HG03354 (cell line): Measurements from ENCODE around the gene SELENOI.
"Not testable (repeated sequence)": the region's sequence is repeated elsewhere in the genome, so short reads cannot be mapped to it uniquely, and the experiment has no call there.

ENCODE experiments used
- ATAC-seq: cut with Tn5 transposase; IDR thresholded peaks from one replicate; pipeline ENCODE4 v1.9.1; 2021; ENCODE audit warnings: mild to moderate bottlenecking; ENCODE audit not compliant: unreplicated experiment, poor library complexity, severe bottlenecking

SELENOI gene

DNA sequence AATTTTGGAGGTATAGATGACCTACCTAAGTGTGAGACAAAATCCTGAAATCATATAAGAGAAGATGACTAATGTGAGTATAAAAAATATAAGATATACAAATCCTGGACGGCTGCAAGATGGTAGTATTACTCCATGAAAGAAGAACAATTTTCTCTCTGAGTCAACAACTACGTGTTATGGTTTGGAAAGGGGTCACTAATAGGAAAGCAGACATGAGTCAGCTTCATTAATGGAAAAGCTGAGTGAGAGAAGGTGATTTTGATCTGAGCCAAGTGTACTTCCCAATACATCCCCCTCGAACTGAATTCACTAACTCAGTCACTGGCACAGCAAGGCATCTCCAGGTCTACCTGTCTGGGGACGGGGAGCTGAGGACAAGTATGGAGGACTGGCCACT, 20.1 kb upstream of the SELENOI start:
- no peak for ATAC-seq

DNA sequence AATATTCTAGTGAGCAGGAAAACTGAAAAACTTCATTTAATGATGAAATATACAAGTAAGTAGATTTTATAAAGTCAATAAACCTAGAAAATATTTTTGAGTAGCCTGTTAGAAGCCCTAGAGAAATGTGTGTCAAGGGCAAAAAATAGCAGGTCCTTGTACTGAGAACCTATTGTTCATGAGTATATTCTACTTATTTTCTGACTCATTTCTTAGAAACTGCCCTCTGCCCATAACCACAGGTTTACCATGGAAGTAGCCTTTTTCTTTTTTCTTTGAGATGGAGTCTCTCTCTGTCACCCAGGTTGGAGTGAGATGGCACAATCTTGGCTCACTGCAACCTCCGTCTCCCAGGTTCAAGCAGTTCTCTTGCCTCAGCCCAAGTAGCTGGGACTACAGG, 19.4 kb upstream of the SELENOI start:
- no peak for ATAC-seq

DNA sequence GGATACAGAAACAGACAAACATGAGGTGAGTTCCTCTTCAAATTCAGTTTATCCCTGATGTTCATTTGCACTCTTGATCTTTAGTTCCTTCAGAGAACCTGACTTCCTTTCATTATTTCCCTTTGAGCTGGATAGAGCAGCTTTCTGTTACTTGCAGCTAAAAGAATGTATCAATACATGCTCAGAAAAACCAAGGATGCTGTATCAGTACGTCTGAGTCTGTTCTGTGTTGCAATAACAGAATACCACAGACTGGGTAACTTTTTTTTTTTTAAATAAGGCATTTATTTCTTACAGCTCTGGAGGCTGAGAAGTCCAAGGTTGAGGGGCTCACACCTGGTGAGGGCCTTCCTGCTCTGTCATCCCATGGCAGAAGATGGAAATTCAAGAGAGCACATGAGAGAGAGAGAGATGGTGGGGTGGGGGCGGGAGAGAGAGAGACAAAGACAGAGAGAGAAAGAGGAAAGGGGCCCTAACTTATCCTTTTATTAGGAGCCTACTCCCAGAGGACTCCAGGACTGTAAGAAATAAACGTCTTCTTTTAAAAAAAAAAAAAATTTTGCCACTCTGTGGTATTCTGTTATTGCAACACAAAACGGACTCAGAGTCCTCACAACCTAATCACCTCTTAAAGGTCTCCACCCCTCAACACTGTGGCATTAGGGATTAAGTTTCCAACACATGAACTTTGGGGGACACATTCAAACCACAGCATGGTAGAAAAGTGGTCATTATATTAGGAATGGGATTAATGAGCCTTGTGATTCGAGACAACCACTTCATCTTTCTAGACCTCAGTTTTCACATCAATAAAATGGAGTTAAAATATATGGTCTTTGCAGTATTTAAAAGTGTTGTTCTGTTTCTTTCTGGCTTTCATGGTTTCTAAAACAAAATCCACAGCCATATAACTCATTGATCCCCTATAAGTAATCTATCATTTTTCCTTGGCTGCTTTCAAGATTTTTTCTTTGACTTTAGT, 18.4 kb upstream of the SELENOI start:
- ATAC-seq: no peak

DNA sequence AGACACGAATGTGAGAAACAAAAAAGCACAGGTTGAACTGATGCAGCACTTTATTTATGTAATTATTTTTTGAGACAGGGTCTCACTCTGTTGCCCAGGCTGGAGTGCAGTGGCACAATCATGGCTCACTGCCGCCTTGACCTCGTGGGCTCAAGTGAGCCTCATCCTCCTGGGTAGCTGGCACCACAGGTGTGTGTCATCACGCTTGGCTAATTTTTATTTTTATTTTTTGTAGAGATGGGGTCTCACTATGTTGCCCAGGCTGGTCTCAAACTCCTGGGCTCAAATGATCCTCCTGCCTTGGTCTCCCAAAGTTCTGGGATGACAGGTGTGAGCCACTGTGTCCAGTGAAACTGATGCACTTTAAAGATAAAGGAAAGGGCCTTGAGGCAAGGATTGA, 16.9 kb upstream of the SELENOI start:
- not testable (repeated sequence) for ATAC-seq

DNA sequence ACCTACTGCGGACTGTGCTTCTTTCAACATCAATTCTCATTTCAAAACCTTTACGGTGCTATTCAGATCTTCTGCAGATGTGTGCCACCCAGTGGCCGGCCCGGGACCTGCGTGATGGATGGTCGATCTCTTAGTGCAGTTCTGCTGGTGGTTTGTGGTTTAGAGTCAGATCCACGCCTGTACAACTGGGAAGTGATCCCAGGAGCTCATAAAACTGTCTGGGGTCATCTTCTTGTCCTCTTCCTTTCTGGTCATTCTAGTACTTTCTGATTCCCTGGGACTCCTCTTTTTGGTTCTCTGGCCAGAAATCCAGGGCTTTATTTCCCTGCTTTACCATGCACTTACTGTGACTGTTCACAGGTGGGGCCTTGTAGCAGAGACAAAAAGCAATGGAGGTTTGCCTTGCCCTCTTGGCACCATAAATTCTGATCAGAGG, 15.8 kb upstream of the SELENOI start:
- peak; percentile 81 for ATAC-seq

DNA sequence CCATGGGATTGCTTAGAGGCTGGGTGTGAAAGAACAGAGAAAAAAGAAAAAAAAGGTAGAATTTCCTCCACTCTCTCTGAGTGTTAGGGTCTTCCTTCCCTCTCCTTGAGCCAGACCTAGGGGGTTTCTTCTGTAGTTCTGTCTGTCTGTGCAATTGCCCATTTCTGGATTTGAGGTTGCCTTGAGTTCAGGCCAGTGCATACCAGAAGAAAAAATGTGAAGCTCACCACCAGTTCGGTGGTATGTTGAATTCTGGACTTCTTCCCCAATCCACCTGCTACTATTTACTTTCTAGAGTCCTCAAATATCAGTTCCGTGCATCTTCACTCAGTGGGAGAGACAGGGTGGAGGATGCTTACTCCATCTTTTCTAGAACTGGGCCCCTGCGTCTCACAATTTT, 15.3 kb upstream of the SELENOI start:
- ATAC-seq: no peak

DNA sequence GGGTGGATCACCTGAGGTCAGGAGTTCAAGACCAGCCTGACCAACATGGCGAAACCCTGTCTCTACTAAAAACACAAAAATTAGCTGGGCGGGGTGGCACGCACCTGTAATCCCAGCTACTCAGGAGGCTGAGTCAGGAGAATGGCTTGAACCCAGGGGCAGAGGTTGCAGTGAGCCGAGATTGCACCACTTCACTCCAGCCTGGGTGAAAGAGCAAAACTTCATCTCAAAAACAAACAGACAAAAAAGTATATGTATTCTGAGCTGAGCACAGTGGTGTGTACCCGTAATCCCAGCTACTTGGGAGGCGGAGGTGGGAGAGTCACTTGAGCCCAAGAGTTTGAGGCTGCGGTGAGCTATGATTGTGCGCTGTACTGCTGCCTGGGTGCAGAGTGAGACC, 14.6 kb upstream of the SELENOI start:
- not testable (repeated sequence) for ATAC-seq

DNA sequence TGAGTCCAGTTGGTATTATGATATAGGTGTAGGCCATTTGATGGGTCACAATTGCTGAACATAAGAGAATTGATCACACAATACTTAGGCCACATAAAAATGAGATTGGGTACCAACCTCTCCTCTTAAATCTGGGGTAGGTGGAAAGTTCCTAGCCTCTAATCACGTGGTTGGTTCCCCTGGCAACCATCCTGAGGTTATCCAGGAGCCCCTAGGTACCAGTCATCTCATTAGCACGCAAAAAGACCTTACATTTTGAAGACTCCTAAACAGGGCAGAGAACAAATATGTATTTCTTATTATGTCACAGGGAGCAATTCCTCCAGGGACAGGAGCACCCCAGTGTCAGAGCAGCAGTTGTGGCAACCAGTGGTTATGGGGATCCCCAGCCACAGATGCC, 12.7 kb upstream of the SELENOI start:
- ATAC-seq: no peak

DNA sequence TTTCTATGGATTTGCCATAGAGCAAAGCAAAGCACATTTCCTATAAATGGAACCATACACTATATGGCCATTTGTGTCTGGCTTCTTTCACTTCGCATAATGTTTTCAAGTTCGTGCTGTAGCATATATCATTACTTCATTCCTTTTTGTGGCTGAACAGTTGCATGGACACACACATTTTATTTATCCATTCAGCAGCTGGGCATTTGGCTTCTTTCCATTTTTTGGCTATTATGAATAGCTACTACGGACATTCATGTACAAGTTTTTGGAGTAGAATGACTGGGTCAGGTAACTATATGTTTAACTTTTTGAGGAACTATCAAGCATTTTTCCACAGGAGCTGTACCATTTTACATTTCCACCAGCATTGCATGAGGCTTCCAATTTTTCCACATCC, 10.7 kb upstream of the SELENOI start:
- no peak for ATAC-seq

DNA sequence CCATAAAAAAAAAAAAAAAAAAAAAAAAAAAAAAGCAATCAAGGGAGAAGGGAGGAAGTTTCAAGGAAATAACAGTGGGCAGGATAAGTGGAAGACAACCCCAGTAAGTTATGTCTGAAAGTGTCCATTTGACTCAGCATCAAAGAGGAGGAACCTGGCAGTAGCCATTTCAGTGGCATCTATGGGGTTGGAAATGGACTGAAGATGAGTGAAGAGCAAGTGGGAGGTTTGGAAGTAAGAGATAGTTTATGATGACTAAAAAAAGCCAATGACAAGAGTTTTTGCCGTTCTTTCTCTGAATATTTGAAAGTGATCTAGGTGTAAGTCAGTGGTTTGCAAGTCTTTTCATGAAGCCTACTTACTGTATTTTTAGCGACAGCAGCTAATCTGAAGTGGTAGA, 9.2 kb upstream of the SELENOI start:
- no peak for ATAC-seq

DNA sequence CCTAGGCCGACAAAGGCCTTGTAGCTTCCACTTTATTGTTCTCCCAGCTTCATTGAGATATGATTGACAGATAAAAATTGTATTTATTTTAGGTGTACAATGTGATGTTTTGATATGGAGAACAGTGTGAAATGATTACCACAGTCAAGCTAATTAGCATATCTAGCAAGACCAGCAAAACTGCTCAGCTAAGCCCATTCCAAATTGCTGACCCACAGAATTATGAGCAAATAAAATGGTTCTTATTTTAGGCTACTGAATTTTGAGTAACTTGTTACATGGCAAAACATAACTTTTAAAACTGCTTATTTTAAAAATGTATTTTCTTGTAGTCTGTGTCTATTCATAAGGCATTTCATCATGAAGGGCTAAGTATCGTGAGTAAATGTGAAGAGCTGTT, 8.6 kb upstream of the SELENOI start:
- no peak for ATAC-seq

DNA sequence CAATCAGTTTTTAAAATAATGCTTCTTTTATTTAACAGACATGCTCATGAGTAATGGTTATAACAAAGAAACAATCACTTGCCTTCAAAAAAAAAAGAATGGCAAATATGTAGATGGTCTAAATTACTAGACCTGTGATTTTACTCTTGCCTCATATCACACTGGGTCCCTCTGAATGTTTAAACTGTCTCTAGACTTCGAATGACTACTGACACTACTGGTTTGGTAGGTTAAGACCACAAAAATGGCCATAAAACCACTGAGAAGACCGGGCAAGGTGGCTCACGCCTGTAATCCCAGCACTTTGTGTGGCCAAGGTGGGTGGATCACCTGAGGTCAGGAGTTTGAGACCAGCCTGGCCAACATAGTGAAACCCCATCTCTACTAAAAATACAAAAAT, 5.1 kb upstream of the SELENOI start:
- no peak for ATAC-seq

DNA sequence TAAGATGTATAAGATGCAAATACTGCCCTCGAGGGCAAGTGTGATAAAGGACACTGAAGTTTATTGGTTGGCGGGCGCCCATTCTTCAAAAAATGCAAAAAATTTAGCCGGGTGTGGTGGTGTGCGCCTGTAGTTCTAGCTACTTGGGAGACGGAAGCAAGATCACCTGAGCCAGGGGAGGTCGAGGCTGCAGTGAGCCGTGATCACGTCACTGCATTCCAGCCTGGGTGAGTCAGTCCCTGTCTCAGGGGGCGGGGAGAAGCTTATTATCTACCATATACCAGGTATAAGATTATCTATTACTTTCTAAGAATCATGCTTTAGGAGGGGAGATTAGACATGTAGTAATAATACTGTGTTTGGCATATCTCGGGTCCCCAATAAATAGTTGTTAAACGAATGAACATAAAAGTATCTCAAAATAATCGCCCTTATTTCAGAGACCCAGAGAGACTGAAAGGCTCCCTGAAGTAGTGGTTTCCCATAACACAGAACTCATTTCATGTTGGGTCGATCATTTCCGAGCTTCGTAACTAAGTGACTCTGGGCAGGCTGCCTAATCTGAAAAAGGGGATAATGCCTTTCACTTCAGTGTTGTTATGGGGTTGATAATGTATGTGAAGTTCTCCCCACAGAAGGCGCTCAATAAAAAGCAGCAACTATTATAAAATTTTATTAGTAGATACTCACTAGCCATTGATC, 1.2 kb upstream of the SELENOI start:
- ATAC-seq: no peak

DNA sequence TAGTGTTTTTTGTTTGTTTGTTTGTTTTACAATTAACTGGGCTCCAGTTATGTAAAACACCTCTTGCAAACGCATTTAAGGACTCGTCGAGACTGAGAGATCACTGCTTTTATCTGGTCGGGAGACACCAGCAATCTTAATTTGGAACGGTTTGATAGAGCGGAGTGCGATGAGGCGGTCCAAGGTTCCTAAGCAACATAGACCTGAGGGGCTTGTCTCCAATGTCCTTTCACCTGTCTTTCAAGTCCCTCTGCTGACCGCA, 729 bp upstream of the SELENOI start:
- ATAC-seq: no peak

DNA sequence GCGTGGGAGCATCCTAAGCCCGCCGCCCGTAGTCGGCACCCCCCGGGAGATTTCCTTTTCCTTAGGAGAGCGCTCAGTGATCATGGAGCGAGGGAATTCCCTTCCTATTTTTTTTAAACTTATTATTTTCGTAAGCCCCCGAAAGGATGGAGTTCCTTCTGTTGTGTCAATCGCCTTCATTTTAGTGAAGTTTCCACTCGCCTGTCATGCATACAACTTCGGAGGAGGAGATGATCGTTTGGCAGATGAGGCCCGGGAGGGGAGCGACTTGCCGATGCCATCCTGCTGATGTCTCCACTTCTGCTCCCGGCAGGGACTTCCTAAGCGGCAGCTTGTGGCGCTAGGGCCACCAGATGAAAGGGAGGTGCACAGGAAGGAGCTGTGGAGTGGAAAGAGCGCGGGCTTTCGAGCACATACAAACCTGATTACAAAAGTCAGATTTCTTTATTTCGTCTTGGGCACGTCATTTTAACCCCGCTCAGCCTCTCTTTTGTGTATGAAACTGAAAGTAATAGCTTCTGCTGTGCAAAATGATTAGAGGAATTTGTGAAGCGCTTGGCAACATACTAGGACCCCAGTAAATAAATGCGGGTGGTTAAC, 611 bp downstream of the SELENOI start, which contains the start of gene ADGRF3:
ADGRF3 (minus strand) TSS at position 336 of the 600 bp plus-strand sequence. CDS start 555 bp downstream, outside the sequence.
- no peak for ATAC-seq

DNA sequence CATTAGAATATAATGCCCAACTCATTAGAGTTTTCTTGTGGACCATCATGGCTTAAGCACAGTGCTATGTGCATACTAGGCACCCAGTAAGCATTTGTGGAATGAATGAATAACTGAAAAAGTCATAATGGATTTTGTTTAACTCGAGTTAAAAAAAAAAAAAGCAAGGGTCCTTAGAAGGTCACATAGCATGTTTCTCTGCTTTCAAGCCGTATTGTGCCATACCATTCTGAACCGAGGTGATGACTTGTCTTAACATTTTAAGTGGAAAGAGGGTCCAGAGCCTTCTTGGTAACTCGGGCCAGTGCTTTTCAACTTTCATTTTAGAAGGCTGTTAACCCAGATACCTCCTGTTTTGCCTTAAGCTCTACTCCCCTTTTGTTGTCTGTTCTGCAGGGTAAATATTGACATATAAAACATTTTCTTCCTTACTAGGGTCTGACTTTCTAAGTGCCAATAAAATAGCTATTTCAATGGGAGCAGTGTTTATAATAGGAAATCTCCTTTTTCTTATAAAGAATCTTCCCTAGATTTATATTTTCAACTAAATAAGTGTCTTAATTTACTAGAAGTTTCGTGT, 1.4 kb downstream of the SELENOI start:
- ATAC-seq: no peak

DNA sequence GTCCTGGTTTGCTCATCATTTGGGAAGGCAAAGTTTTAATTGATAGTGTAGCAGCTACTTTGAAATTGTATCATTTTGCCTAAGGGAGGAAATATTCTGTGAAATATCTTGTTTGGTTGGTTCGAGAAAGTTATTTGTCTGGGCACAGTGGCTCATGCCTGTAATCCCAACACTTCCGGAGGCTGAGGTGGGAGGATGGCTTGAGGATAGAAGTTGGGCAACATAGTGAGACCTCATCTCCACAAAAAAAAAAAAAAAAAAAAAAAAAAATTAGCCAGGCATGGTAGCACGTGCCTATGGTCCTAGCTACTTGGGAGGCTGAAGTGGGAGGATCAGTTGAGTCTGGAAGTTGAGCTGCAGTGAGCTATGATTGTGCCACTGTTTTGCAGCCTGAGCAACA, 3.7 kb downstream of the SELENOI start:
- ATAC-seq: no peak

DNA sequence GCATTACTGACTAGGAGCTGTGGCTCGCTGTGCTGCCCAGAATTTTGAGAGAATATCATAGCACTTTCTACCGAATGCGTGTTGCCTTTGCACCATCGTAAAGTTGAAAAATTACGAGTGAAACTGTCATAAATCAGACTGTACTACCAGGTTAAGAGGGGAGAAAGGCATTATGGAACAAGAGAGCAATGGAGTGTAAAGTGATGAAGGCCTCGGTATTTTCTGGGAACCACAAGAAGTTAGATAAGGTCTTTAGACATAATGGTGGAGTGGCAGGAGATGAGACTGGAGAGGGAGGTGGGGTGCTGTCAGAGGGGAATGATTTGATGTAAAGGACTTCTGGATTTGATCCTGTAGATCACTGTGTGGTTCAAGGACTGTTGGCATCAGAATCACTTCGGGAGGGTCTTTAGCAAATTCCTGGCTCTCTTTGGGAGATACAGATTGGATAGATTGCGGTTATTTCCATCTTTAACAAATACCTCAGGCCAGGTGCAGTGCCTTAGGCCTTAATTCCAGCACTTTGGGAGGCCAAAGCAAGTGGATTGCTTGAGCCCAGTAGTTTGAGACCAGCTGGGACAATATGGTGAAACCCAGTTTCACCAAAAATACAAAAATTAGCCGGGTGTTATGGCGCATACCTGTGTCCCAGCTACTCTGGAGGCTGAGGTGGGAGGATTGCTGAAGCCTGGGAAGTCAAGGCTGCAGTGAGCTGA, 5.6 kb downstream of the SELENOI start:
- no peak for ATAC-seq

DNA sequence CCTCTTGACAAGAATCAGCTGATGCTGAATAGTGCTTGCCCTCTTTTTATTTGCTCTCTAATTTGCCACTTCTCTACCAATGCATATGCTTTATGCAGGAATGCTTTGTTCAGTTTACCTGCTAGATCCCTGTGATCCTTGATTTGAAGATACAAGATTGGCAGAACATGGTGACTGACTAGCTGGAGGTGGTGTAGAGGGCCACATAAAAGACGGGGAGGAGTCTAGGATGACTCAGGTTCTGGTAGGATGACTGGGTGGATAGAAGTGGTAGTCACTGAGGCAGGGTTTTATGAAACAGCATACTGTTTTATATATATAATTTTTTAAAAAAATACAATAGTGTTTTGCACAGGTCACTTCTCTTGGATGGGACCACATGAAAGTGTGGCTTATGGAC, 6.9 kb downstream of the SELENOI start:
- no peak for ATAC-seq

DNA sequence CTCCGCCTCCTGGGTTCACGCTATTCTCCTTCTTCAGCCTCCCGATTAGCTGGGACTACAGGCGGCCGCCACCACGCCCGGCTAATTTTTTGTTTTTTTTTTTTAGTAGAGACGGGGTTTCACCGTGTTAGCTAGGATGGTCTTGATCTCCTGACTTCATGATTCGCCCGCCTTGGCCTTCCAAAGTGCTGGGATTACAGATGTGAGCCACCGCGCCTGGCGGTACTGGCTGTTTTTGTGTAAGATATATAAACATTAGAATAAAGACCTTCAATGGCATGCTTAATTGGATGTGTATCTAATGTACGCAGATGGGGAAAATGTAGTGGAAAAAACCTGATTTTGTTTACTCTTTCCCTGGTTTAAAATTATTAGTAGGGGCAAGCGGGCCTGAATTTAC, 8.5 kb downstream of the SELENOI start:
- ATAC-seq: not testable (repeated sequence)
